SU-DHL-6 (cell line): Measurements from ENCODE around the gene RASA2.
A peak's percentile ranks its signal among the peaks of the same experiment; 100 is the strongest.

Source experiments
- H2AFZ ChIP-seq: fragments of 200-600 bp; sonication (generic); 2 replicates; pipeline ENCODE4 v1.6.1; 2014; ENCODE audit warnings: low read depth, mild to moderate bottlenecking, moderate library complexity, mixed read lengths, antibody characterized with exemption, low read length; ENCODE audit not compliant: severe bottlenecking
- H3F3A ChIP-seq: fragments of 200-600 bp; shearing (Covaris generic); 2 replicates; pipeline ENCODE4 v1.6.0; 2016; ENCODE audit warnings: antibody characterized with exemption, mild to moderate bottlenecking; ENCODE audit not compliant: insufficient read depth
- H3K27ac ChIP-seq: fragments of 200-600 bp; sonication (generic); 2 replicates; pipeline ENCODE4 v1.5.1; 2016; ENCODE audit warnings: low read depth, mild to moderate bottlenecking, low read length, moderate library complexity, mixed read lengths
- H3K27me3 ChIP-seq: fragments of 200-600 bp; sonication (generic), shearing (Covaris generic); 2 replicates; pipeline ENCODE4 v1.6.0; 2014; ENCODE audit warnings: mild to moderate bottlenecking, low read length
- H3K36me3 ChIP-seq: fragments of 200-600 bp; sonication (generic); 2 replicates; pipeline ENCODE4 v1.6.1; 2014; ENCODE audit warnings: mild to moderate bottlenecking, low read length, mixed read lengths
- H3K4me2 ChIP-seq: fragments of 300-600, 200-600 bp; shearing (Covaris generic), sonication (generic); 2 replicates; pipeline ENCODE4 v1.6.0; 2014; ENCODE audit warnings: low read length, low read depth, mild to moderate bottlenecking; ENCODE audit not compliant: poor library complexity, severe bottlenecking
- H3K4me3 ChIP-seq: fragments of 200-600 bp; sonication (generic); 2 replicates; pipeline ENCODE4 v1.5.1; 2014; ENCODE audit warnings: antibody characterized with exemption, low read length, mild to moderate bottlenecking, mixed read lengths; ENCODE audit not compliant: insufficient read depth, poor library complexity, severe bottlenecking
- H3K79me2 ChIP-seq: fragments of 200-600 bp; sonication (generic); 2 replicates; pipeline ENCODE4 v1.6.1; 2014; ENCODE audit warnings: mild to moderate bottlenecking, low read length, moderate library complexity; ENCODE audit not compliant: insufficient read depth
- H3K9ac ChIP-seq: fragments of 200-600 bp; sonication (generic); 2 replicates; pipeline ENCODE4 v1.7.0; 2014; ENCODE audit warnings: mild to moderate bottlenecking, low read length
- H3K9me2 ChIP-seq: fragments of 200-600 bp; sonication (generic); replicated peaks from 2 replicates; pipeline ENCODE4 v1.6.1; 2014; ENCODE audit warnings: low read length; ENCODE audit not compliant: insufficient read depth
- H3K9me3 ChIP-seq: fragments of 200-600 bp; sonication (generic); 2 replicates; pipeline ENCODE4 v1.6.1; 2014; ENCODE audit warnings: low read length, mixed read lengths; ENCODE audit not compliant: insufficient read depth
- H4K20me1 ChIP-seq: fragments of 200-600 bp; sonication (generic); 2 replicates; pipeline ENCODE4 v1.6.1; 2014; ENCODE audit warnings: low read depth, mild to moderate bottlenecking, antibody characterized with exemption, low read length, moderate library complexity, mixed read lengths
- CTCF ChIP-seq: fragments of 200-600 bp; sonication (generic); IDR thresholded peaks from one replicate; pipeline ENCODE4 v1.5.1; 2017; ENCODE audit warnings: antibody characterized with exemption, mild to moderate bottlenecking, low read length, moderate library complexity; ENCODE audit not compliant: insufficient read depth, poor library complexity, severe bottlenecking
- EZH2phosphoT487 ChIP-seq: fragments of 200-600 bp; sonication (generic), shearing (Covaris generic); conservative IDR thresholded peaks from 2 replicates; pipeline ENCODE4 v1.6.1; 2018; ENCODE audit warnings: mild to moderate bottlenecking, antibody characterized with exemption, low read length, moderate library complexity, mixed read lengths

Gene RASA2

GRCh38 chr3:141486746-141487520 is at the start of gene RASA2:
RASA2 (plus strand) TSS chr3:141487027; CDS start chr3:141487084, 57 bp downstream.
- Histone ChIP-seq H3K4me2 (peak within 1 kb of the TSS; percentile 83), H3K9me2 (no peaks in the 10 kb centered on the region), H3K9ac (peak within 1 kb of the TSS; percentile 92), H3K4me3 (peak within 1 kb of the TSS; percentile 94), H3K9me3 (no peaks in the 10 kb centered on the region), H3K79me2 (peaks cover 36% of the 10 kb centered on the region), H3F3A (peaks cover 25% of the 10 kb centered on the region), H3K27me3 (no peaks in the 10 kb centered on the region), H4K20me1 (0 out of 2 replicates have a peak, but pooled peaks cover 8% of the 10 kb centered on the region), H2AFZ (peak within 1 kb of the TSS; percentile 94), H3K27ac (peak within 1 kb of the TSS; percentile 80), H3K36me3 (no peaks in the 10 kb centered on the region)
- TF ChIP-seq CTCF (no peak), EZH2phosphoT487 (no peak)

- H3K9ac ChIP-seq, result no peak overlapping the region
- no peak overlapping the region for H3K4me2 ChIP-seq
- no peak overlapping the region for H2AFZ ChIP-seq
- H3K79me2 ChIP-seq, result no peaks in the 10 kb centered on the region
- H3K9me2 ChIP-seq, result no peaks in the 10 kb centered on the region
- H3K4me3 ChIP-seq, result no peak overlapping the region
- no peaks in the 10 kb centered on the region for H3K27me3 ChIP-seq
- H3K9me3 ChIP-seq, result no peaks in the 10 kb centered on the region
- no peak overlapping the region for H3K27ac ChIP-seq
- no peaks in the 10 kb centered on the region; the same call in 1 of the 2 replicates for H3F3A ChIP-seq
- no peaks in the 10 kb centered on the region for H4K20me1 ChIP-seq
- no peaks in the 10 kb centered on the region for H3K36me3 ChIP-seq
- TF ChIP-seq EZH2phosphoT487 (no peak), CTCF (no peak)
These were observed 47.2 kb upstream of the RASA2 start for GRCh38 chr3:141439589-141439988.

GRCh38 chr3:141440942-141441341 is 45.9 kb upstream of the RASA2 start:
- no peaks in the 10 kb centered on the region for H4K20me1 ChIP-seq
- H3K4me2 ChIP-seq, result peak overlapping the region; percentile 40
- H2AFZ ChIP-seq, result no peak overlapping the region

More at GRCh38 chr3:141440942-141441341, 45.9 kb upstream of the RASA2 start:
- H3K4me3 ChIP-seq, result no peak overlapping the region
- no peaks in the 10 kb centered on the region for H3K36me3 ChIP-seq
- H3K9ac ChIP-seq, result 0 out of 2 replicates have a peak overlapping the region, but pooled peaks have one; percentile 21
- H3K9me3 ChIP-seq, result no peaks in the 10 kb centered on the region
- H3F3A ChIP-seq, result no peaks in the 10 kb centered on the region; the same call in 1 of the 2 replicates
- H3K9me2 ChIP-seq, result no peaks in the 10 kb centered on the region
- peak overlapping the region; percentile 64 for H3K27ac ChIP-seq
- H3K79me2 ChIP-seq, result no peaks in the 10 kb centered on the region
- H3K27me3 ChIP-seq, result no peaks in the 10 kb centered on the region
- TF ChIP-seq EZH2phosphoT487, result no peak
- TF ChIP-seq CTCF, result no peak
